Memory B cell (primary cell): ENCODE measurements around the gene LIPM.
A peak's percentile ranks its signal among the peaks of the same experiment; 100 is the strongest.

Experiments
- ATAC-seq: fragments of 150-1000 bp; cut with Tn5 transposase; 2 replicates; pipeline ENCODE4 v1.10.0; 2021; ENCODE audit warnings: low read depth, mild to moderate bottlenecking, moderate library complexity
- DNase-seq, 2 donors: peaks; one replicate each; pipeline ENCODE4 v3.0.0; 2022; ENCODE audit warnings: low spot score in 2 of 2
- H3K27ac Mint-ChIP-seq: one replicate; pipeline ENCODE4 v1.8.0; 2022; ENCODE audit warnings: mild to moderate bottlenecking, moderate library complexity, mixed read lengths
- H3K27me3 Mint-ChIP-seq: one replicate; pipeline ENCODE4 v1.8.0; 2022; ENCODE audit warnings: mixed read lengths
- H3K36me3 Mint-ChIP-seq: one replicate; pipeline ENCODE4 v1.8.0; 2022; ENCODE audit warnings: mild to moderate bottlenecking, mixed read lengths
- H3K4me1 Mint-ChIP-seq: one replicate; pipeline ENCODE4 v1.8.0; 2022; ENCODE audit warnings: mixed read lengths
- H3K4me3 Mint-ChIP-seq: one replicate; pipeline ENCODE4 v1.8.0; 2022; ENCODE audit warnings: mild to moderate bottlenecking, moderate library complexity, mixed read lengths
- H3K9me3 Mint-ChIP-seq: one replicate; pipeline ENCODE4 v1.8.0; 2022; ENCODE audit warnings: mixed read lengths

LIPM gene

GRCh38 chr10:88810196-88810961 lies 7.8 kb downstream of the LIPM start:
- Mint-ChIP-seq H3K4me3 (no peak overlapping the region), H3K27ac (no peak overlapping the region), H3K4me1 (no peaks in the 10 kb centered on the region), H3K36me3 (no peaks in the 10 kb centered on the region), H3K27me3 (no peaks in the 10 kb centered on the region), H3K9me3 (no peaks in the 10 kb centered on the region)
- ATAC-seq (peak; percentile 83), DNase-seq (peak in 1 of 2 donors; percentile 39)

- ATAC-seq (no peak), DNase-seq (no peak)
- Mint-ChIP-seq H3K4me1 (no peaks in the 10 kb centered on the region), H3K9me3 (no peaks in the 10 kb centered on the region), H3K4me3 (no peak overlapping the region), H3K27ac (no peak overlapping the region), H3K27me3 (no peaks in the 10 kb centered on the region), H3K36me3 (no peaks in the 10 kb centered on the region)
Measured at GRCh38 chr10:88813200-88813599, 10.7 kb downstream of the LIPM start.

GRCh38 chr10:88819290-88819689 lies 16.8 kb downstream of the LIPM start:
- Mint-ChIP-seq H3K4me1 (peaks cover 2% of the 10 kb centered on the region), H3K27ac (no peak overlapping the region), H3K4me3 (no peak overlapping the region), H3K27me3 (no peaks in the 10 kb centered on the region), H3K36me3 (no peaks in the 10 kb centered on the region), H3K9me3 (no peaks in the 10 kb centered on the region)
- DNase-seq = no peak
- ATAC-seq = no peak

GRCh38 chr10:88820748-88821401 lies 18.3 kb downstream of the LIPM start:
- no peak for DNase-seq
- H3K27ac Mint-ChIP-seq = no peak overlapping the region
- no peak overlapping the region for H3K4me3 Mint-ChIP-seq
- H3K4me1 Mint-ChIP-seq = peaks cover 9% of the 10 kb centered on the region
- no peaks in the 10 kb centered on the region for H3K36me3 Mint-ChIP-seq
- no peaks in the 10 kb centered on the region for H3K9me3 Mint-ChIP-seq
- ATAC-seq = no peak
- no peaks in the 10 kb centered on the region for H3K27me3 Mint-ChIP-seq

- H3K4me3 Mint-ChIP-seq = peak overlapping the region; percentile 9
- no peaks in the 10 kb centered on the region for H3K36me3 Mint-ChIP-seq
- DNase-seq = no peak
- H3K4me1 Mint-ChIP-seq = peaks cover 18% of the 10 kb centered on the region
- H3K9me3 Mint-ChIP-seq = no peaks in the 10 kb centered on the region
- peaks cover 5% of the 10 kb centered on the region for H3K27me3 Mint-ChIP-seq
- H3K27ac Mint-ChIP-seq = no peak overlapping the region
- ATAC-seq = no peak
Measured at GRCh38 chr10:88826388-88826787, 23.9 kb downstream of the LIPM start.

- Mint-ChIP-seq H3K27me3 (peaks cover 5% of the 10 kb centered on the region), H3K27ac (no peak overlapping the region), H3K36me3 (no peaks in the 10 kb centered on the region), H3K4me3 (no peak overlapping the region), H3K9me3 (no peaks in the 10 kb centered on the region), H3K4me1 (peaks cover 21% of the 10 kb centered on the region)
- no peak for ATAC-seq
- DNase-seq = no peak
Measured at GRCh38 chr10:88827671-88828070, 25.1 kb downstream of the LIPM start.

GRCh38 chr10:88828310-88828709 lies 25.8 kb downstream of the LIPM start:
- Mint-ChIP-seq H3K27ac (no peak overlapping the region), H3K9me3 (no peaks in the 10 kb centered on the region), H3K36me3 (no peaks in the 10 kb centered on the region)

GRCh38 chr10:88830643-88831268 lies 28.2 kb downstream of the LIPM start:
- Mint-ChIP-seq H3K4me3 (no peak overlapping the region), H3K27ac (no peak overlapping the region), H3K4me1 (peaks cover 19% of the 10 kb centered on the region)

More at GRCh38 chr10:88828310-88828709, 25.8 kb downstream of the LIPM start:
- no peak for ATAC-seq
- H3K4me3 Mint-ChIP-seq = no peak overlapping the region
- peaks cover 24% of the 10 kb centered on the region for H3K4me1 Mint-ChIP-seq
- no peak for DNase-seq
- peaks cover 5% of the 10 kb centered on the region for H3K27me3 Mint-ChIP-seq

GRCh38 chr10:88831709-88832108 lies 29.2 kb downstream of the LIPM start:
- ATAC-seq = peak; percentile 53
- Mint-ChIP-seq H3K4me1 (peaks cover 13% of the 10 kb centered on the region), H3K36me3 (no peaks in the 10 kb centered on the region), H3K27me3 (peaks cover 5% of the 10 kb centered on the region), H3K9me3 (no peaks in the 10 kb centered on the region), H3K4me3 (no peak overlapping the region), H3K27ac (no peak overlapping the region)
- no peak for DNase-seq

More at GRCh38 chr10:88830643-88831268, 28.2 kb downstream of the LIPM start:
- Mint-ChIP-seq H3K36me3 (no peaks in the 10 kb centered on the region), H3K27me3 (peaks cover 5% of the 10 kb centered on the region), H3K9me3 (no peaks in the 10 kb centered on the region)
- ATAC-seq = no peak
- no peak for DNase-seq

GRCh38 chr10:88832376-88832775 lies 29.8 kb downstream of the LIPM start:
- no peaks in the 10 kb centered on the region for H3K36me3 Mint-ChIP-seq
- H3K27me3 Mint-ChIP-seq = peaks cover 5% of the 10 kb centered on the region
- H3K9me3 Mint-ChIP-seq = no peaks in the 10 kb centered on the region
- peaks cover 13% of the 10 kb centered on the region for H3K4me1 Mint-ChIP-seq
- no peak for DNase-seq
- no peak for ATAC-seq
- no peak overlapping the region for H3K4me3 Mint-ChIP-seq
- H3K27ac Mint-ChIP-seq = no peak overlapping the region

GRCh38 chr10:88833156-88833555 lies 30.6 kb downstream of the LIPM start:
- H3K27me3 Mint-ChIP-seq = peaks cover 5% of the 10 kb centered on the region
- no peak overlapping the region for H3K4me3 Mint-ChIP-seq
- no peaks in the 10 kb centered on the region for H3K9me3 Mint-ChIP-seq
- peaks cover 13% of the 10 kb centered on the region for H3K4me1 Mint-ChIP-seq
- ATAC-seq (no peak), DNase-seq (no peak)
- no peak overlapping the region for H3K27ac Mint-ChIP-seq
- no peaks in the 10 kb centered on the region for H3K36me3 Mint-ChIP-seq

- DNase-seq = no peak
- no peak overlapping the region for H3K4me3 Mint-ChIP-seq
- no peaks in the 10 kb centered on the region for H3K9me3 Mint-ChIP-seq
- ATAC-seq = no peak
- peaks cover 13% of the 10 kb centered on the region for H3K4me1 Mint-ChIP-seq
- H3K36me3 Mint-ChIP-seq = no peaks in the 10 kb centered on the region
- H3K27ac Mint-ChIP-seq = peak overlapping the region; percentile 18
- H3K27me3 Mint-ChIP-seq = peaks cover 5% of the 10 kb centered on the region
Measured at GRCh38 chr10:88833723-88834122, 31.2 kb downstream of the LIPM start.

- Mint-ChIP-seq H3K27me3 (peaks cover 5% of the 10 kb centered on the region), H3K27ac (no peak overlapping the region), H3K36me3 (no peaks in the 10 kb centered on the region), H3K9me3 (no peaks in the 10 kb centered on the region), H3K4me1 (peaks cover 13% of the 10 kb centered on the region), H3K4me3 (no peak overlapping the region)
- peak; percentile 97 for ATAC-seq
- peak; percentile 80 to 82 for DNase-seq
Measured at GRCh38 chr10:88835096-88835909, 32.8 kb downstream of the LIPM start.

- no peaks in the 10 kb centered on the region for H3K36me3 Mint-ChIP-seq
- H3K27ac Mint-ChIP-seq = no peak overlapping the region
- H3K27me3 Mint-ChIP-seq = peaks cover 3% of the 10 kb centered on the region
- H3K4me1 Mint-ChIP-seq = peaks cover 11% of the 10 kb centered on the region
- ATAC-seq (no peak), DNase-seq (no peak)
- no peak overlapping the region for H3K4me3 Mint-ChIP-seq
- no peaks in the 10 kb centered on the region for H3K9me3 Mint-ChIP-seq
Measured at GRCh38 chr10:88835910-88836221, 33.3 kb downstream of the LIPM start.
